Measurements from ENCODE around the gene ANKRD33B.

DNA sequence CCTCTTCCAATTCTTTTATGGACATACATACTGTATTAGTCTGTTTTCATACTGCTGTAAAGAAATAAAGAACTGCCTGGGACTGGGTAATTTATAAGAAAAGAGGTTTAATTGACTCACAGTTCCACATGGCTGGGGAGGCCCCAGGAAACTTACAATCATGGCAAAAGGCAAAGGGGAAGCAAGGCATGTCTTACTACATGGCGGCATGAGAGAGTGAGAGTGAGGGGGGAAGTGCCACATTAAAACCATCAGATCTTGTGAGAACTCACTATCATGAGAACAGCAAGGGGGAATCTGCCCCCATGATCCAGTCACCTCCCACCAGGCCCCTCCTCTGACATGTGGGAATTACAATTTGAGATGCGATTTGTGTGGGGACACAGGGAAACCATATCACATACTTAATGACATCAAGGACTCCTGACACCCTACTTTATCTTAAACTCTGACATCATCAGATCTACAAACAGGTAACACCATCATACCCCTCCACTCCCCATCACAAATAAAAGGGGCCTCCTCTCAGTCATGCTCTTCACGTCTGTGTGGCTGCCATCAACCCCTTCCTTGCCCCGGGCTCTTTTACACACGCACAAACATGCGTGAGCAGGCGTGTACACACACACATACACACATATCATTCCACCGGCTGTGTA lies 9.7 kb downstream of the ANKRD33B start:
- no peak for TF ChIP-seq EZH2 (IDR thresholded peaks at IDR 0.05; ENCODE audit: insufficient read depth, poor library complexity, severe bottlenecking)
- TF ChIP-seq EZH2phosphoT487 (IDR thresholded peaks at IDR 0.05; ENCODE audit: insufficient read depth, low read depth) = no peak
